Nephron (organoid): Measurements from ENCODE around the gene ZDBF2.
"Not testable (repeated sequence)": the region's sequence is repeated elsewhere in the genome, so short reads cannot be mapped to it uniquely, and the experiment has no call there.

Source experiments
- H3K27ac Mint-ChIP-seq, 3 experiments: 2 replicates each; pipeline ENCODE4 v1.8.0; 2020; ENCODE audit warnings: mixed read lengths in 3 of 3, mild to moderate bottlenecking in 2 of 3, moderate library complexity in 1 of 3
- H3K27me3 Mint-ChIP-seq: 2 replicates; pipeline ENCODE4 v1.8.0; 2021; ENCODE audit warnings: low read depth, mild to moderate bottlenecking, moderate library complexity, mixed read lengths
- H3K36me3 Mint-ChIP-seq: 2 replicates; pipeline ENCODE4 v1.8.0; 2020; ENCODE audit warnings: low read depth, mixed read lengths
- H3K4me1 Mint-ChIP-seq: 2 replicates; pipeline ENCODE4 v1.8.0; 2020; ENCODE audit warnings: mixed read lengths
- H3K4me3 Mint-ChIP-seq, 3 experiments: 2 replicates each; pipeline ENCODE4 v1.8.0; 2020; ENCODE audit warnings: mild to moderate bottlenecking in 3 of 3, mixed read lengths in 3 of 3, moderate library complexity in 2 of 3
- H3K9me3 Mint-ChIP-seq: 2 replicates; pipeline ENCODE4 v1.8.0; 2020; ENCODE audit warnings: mixed read lengths
- TF ChIP-seq, protein P1 (sequence below), 3 experiments: fragments of 200-600 bp; sonication (generic); IDR thresholded peaks; one replicate each; pipeline ENCODE4 v1.5.0; 2021; ENCODE audit warnings: antibody characterized with exemption in 3 of 3; ENCODE audit not compliant: unreplicated experiment in 3 of 3

ZDBF2 gene

DNA sequence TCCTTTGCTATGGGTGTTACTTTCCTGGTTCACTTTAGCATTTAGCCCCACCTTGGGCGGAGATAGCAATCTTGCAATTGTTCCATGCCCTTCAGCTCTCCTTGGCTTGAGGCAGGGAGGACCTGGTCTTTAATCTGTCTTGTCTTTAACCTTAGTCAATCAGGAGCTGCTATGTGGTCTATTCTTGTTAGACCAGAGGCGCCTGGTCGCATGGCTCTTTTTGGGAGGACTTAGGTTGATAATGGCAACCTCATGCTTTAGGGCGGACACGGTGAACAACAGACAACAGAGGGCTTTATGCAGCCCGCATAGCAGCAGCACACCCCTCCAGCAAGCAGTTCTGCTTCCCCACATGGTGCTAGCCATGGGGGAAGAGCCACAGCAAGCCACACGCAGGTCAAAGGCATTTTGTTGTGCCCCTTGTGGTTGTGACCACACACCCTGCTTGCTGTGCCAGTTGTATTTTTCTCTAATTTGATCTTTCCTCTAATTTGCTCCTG, 17.7 kb upstream of the ZDBF2 start:
- H3K4me3 Mint-ChIP-seq, result no peak overlapping the region
- H3K27me3 Mint-ChIP-seq, result peaks cover 11% of the 10 kb centered on the region
- H3K4me1 Mint-ChIP-seq, result peaks cover 8% of the 10 kb centered on the region
- TF ChIP-seq, protein P1, sequence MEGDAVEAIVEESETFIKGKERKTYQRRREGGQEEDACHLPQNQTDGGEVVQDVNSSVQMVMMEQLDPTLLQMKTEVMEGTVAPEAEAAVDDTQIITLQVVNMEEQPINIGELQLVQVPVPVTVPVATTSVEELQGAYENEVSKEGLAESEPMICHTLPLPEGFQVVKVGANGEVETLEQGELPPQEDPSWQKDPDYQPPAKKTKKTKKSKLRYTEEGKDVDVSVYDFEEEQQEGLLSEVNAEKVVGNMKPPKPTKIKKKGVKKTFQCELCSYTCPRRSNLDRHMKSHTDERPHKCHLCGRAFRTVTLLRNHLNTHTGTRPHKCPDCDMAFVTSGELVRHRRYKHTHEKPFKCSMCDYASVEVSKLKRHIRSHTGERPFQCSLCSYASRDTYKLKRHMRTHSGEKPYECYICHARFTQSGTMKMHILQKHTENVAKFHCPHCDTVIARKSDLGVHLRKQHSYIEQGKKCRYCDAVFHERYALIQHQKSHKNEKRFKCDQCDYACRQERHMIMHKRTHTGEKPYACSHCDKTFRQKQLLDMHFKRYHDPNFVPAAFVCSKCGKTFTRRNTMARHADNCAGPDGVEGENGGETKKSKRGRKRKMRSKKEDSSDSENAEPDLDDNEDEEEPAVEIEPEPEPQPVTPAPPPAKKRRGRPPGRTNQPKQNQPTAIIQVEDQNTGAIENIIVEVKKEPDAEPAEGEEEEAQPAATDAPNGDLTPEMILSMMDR (IDR thresholded peaks at IDR 0.05; ENCODE audit: unreplicated experiment in 3 of 3), result no peak
- peaks cover 16% of the 10 kb centered on the region for H3K9me3 Mint-ChIP-seq
- no peaks in the 10 kb centered on the region for H3K36me3 Mint-ChIP-seq
- H3K27ac Mint-ChIP-seq, result no peak overlapping the region

DNA sequence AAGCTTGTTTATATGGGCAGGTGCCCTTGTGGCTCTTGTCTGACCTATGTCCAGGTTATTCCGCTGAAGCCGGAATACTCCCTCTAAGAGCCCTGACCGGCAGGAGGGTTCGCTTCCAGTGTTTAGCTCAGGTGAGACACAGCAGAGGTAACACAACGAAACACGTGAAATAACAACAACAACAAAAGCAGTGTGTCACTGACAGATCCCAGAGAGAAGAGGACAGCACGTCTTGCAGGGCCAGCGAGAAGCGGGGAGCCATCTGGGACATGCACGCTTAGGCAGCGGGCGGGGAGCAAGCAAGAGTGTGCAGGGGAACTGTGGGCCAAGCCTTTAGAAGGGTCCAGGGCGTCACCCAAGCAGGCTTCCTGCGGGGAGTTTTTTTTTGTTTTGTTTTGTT, 17.1 kb upstream of the ZDBF2 start:
- TF ChIP-seq, protein P1 (IDR thresholded peaks at IDR 0.05; ENCODE audit: unreplicated experiment in 3 of 3), result no peak
- peaks cover 11% of the 10 kb centered on the region for H3K27me3 Mint-ChIP-seq
- H3K4me3 Mint-ChIP-seq, result no peak overlapping the region
- peaks cover 13% of the 10 kb centered on the region for H3K9me3 Mint-ChIP-seq
- H3K4me1 Mint-ChIP-seq, result peaks cover 8% of the 10 kb centered on the region
- no peaks in the 10 kb centered on the region for H3K36me3 Mint-ChIP-seq
- H3K27ac Mint-ChIP-seq, result no peak overlapping the region

DNA sequence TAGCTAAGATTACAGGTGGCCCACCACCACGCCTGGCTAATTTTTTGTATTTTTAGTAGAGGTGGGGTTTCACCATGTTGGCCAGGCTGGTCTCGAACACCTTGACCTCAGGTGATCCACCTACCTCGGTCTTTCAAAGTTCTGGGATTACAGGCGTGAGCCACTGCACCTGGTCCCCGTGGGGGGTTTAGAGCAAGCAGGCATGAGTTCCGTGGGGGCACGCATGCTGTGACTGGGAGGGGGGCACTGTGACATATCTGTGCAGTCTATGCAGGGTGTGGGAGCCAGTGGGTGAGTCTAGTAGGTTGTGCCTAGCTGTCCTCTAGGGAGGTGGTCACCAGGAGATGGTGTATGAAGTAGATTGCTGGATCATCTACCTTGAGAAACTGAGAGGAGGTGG, 16.6 kb upstream of the ZDBF2 start:
- Mint-ChIP-seq H3K27ac (no peak overlapping the region), H3K4me1 (peaks cover 8% of the 10 kb centered on the region), H3K27me3 (peaks cover 12% of the 10 kb centered on the region), H3K36me3 (no peaks in the 10 kb centered on the region), H3K4me3 (no peak overlapping the region), H3K9me3 (peaks cover 8% of the 10 kb centered on the region)
- TF ChIP-seq, protein P1 (IDR thresholded peaks at IDR 0.05; ENCODE audit: unreplicated experiment in 3 of 3), result no peak

DNA sequence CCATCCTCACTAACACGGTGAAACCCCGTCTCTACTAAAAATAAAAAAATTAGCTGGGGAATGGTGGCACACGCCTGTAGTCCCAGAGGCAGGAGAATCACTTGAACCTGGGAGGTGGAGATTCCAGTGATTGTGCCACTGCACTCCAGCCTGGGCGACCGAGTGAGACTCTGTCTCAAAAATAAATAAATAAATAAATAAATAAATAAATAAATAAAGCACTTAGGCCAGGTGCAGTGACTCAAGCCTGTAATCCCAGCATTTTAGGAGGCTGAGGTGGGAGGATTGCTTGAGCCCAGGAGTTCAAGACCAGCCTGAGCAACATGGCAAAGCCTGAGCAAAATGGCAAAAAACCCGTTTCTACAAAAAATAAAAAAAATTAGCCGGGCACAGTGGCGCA, 15.8 kb upstream of the ZDBF2 start:
- not testable (repeated sequence) for H3K27ac Mint-ChIP-seq, H3K9me3 Mint-ChIP-seq, H3K4me1 Mint-ChIP-seq, H3K4me3 Mint-ChIP-seq, H3K36me3 Mint-ChIP-seq
- peaks cover 14% of the 10 kb centered on the region for H3K27me3 Mint-ChIP-seq

DNA sequence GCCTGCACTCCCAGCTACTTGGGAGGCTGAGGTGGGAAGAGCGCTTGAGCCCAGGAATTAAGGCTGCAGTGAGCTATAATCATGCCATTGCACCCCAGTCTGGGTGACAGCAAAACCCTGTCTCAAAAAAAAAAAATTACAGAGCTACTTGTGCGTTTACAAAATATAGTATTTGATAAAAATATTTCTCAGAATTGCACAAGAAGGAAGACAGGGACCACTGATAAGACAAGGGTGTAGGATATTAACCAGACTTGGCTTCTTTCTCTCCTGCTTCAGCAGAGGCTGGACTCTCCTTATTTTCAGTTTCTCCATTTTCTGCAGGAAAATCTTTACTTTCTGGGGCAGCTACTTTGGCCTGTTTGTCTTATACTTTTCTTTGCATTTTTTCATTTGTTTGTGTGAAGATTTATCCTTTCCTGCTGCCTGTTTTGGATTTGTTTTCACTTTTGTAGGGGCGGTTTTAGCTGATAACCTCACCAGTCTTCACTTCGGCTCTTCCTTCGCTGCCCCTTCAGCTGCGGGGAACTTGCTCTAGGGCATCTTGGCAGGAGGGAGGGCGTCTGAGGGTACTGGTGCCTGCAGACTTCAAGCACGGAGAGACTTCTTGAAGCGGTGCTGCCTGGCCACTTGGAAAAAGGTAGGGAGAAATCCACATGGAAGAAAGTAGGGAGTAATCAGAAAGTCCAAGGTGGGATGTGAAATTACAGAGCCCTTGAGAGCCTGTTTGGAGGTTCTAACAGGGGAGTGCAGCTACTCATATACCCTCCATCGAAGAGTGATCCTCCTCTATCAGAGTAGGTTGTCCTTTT, 14.9 kb upstream of the ZDBF2 start:
- H3K27me3 Mint-ChIP-seq, result peaks cover 21% of the 10 kb centered on the region
- H3K9me3 Mint-ChIP-seq, result no peaks in the 10 kb centered on the region
- H3K27ac Mint-ChIP-seq, result no peak overlapping the region
- H3K36me3 Mint-ChIP-seq, result no peaks in the 10 kb centered on the region
- H3K4me3 Mint-ChIP-seq, result peak overlapping the region in 1 of 3 experiments; percentile 3
- H3K4me1 Mint-ChIP-seq, result peaks cover 8% of the 10 kb centered on the region
- TF ChIP-seq, protein P1 (IDR thresholded peaks at IDR 0.05; ENCODE audit: unreplicated experiment in 3 of 3), result no peak

DNA sequence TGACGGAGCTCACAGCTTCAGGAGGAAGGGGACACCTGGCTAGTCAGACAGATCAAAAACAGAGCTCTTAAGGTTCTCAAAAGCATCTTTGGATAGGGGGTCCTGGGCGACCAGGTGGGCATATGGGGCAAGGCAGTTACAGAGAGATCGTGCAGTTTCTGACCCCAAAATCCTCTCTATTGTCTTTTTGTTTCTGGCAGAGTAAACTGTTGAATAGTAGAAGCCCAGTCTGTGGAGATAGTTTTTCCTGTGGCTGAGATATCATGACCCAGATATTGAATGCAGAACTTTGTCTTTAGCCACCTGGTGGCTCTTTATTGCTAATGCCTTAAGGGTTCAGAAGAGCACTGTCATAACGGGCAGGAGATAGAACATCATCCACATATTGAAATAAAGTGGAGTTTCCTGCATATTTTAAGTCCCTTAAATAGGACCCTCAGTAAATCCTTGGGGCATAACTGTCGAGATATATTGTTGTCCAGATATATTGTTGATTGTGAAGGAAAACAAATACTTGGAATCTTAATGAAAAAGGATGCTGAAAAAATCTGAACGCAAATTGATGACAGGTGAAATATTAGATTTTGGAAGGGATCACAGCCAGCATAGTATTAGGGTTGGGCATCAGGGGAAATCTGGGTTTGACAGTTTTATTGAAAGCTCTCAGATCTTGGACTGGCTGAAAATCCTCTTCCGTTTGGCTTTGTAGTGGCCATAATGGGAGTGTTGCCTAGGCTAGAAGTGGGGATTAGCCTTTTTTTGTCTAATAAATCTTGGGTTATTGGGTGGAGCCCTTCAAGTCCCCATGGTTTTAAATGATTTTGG, 14.1 kb upstream of the ZDBF2 start:
- no peak overlapping the region for H3K27ac Mint-ChIP-seq
- H3K4me1 Mint-ChIP-seq, result peaks cover 8% of the 10 kb centered on the region
- no peaks in the 10 kb centered on the region for H3K36me3 Mint-ChIP-seq
- TF ChIP-seq, protein P1 (IDR thresholded peaks at IDR 0.05; ENCODE audit: unreplicated experiment in 3 of 3), result peak; percentile 36 to 44 (median 41)
- no peaks in the 10 kb centered on the region for H3K9me3 Mint-ChIP-seq
- H3K4me3 Mint-ChIP-seq, result no peak overlapping the region
- peaks cover 21% of the 10 kb centered on the region for H3K27me3 Mint-ChIP-seq
